Liver (tissue), 3 donors: ENCODE data around the gene PLSCR3.

ENCODE experiments used
- ATF3 ChIP-seq: IDR thresholded peaks from 2 replicates; pipeline ENCODE4 v1.6.1; 2016; ENCODE audit warnings: antibody characterized with exemption
- CTCF ChIP-seq: fragments of 150-350 bp; IDR thresholded peaks from 2 replicates; pipeline ENCODE4 v1.5.1; 2017; ENCODE audit warnings: improper control_type of control experiment, low read depth, low read length; ENCODE audit not compliant: missing input control
- GABPA ChIP-seq, 2 donors: IDR thresholded peaks in 1 of 2; conservative IDR thresholded peaks in 1 of 2; 2 replicates each; pipeline ENCODE4 v1.6.1; 2016; ENCODE audit warnings: antibody characterized with exemption in 2 of 2, mild to moderate bottlenecking in 1 of 2, moderate library complexity in 1 of 2
- HNF4A ChIP-seq, 2 donors: conservative IDR thresholded peaks; 2 replicates each; pipeline ENCODE4 v1.6.1; 2016; ENCODE audit warnings: antibody characterized with exemption in 2 of 2, mild to moderate bottlenecking in 2 of 2
- HNF4G ChIP-seq: IDR thresholded peaks from 2 replicates; pipeline ENCODE4 v1.6.1; 2016; ENCODE audit warnings: antibody characterized with exemption
- MAX ChIP-seq: IDR thresholded peaks from 2 replicates; pipeline ENCODE4 v1.6.1; 2016; ENCODE audit warnings: antibody characterized with exemption
- NR2F2 ChIP-seq: IDR thresholded peaks from 2 replicates; pipeline ENCODE4 v1.6.1; 2016; ENCODE audit warnings: antibody characterized with exemption
- RAD21 ChIP-seq, 2 donors: IDR thresholded peaks; 2 replicates each; pipeline ENCODE4 v1.6.1; 2016; ENCODE audit warnings: antibody characterized with exemption in 2 of 2, mild to moderate bottlenecking in 2 of 2
- REST ChIP-seq: IDR thresholded peaks from 2 replicates; pipeline ENCODE4 v1.6.1; 2016; ENCODE audit warnings: antibody characterized with exemption, mild to moderate bottlenecking
- SP1 ChIP-seq: IDR thresholded peaks from 2 replicates; pipeline ENCODE4 v1.6.1; 2018; ENCODE audit warnings: antibody characterized with exemption, mild to moderate bottlenecking
- TAF1 ChIP-seq: conservative IDR thresholded peaks from 2 replicates; pipeline ENCODE4 v1.6.1; 2016; ENCODE audit warnings: antibody characterized with exemption, mild to moderate bottlenecking
- YY1 ChIP-seq: IDR thresholded peaks from 2 replicates; pipeline ENCODE4 v1.6.1; 2016; ENCODE audit warnings: antibody characterized with exemption, mild to moderate bottlenecking
- donor health status: healthy.
- donor health status: healthy.

- TF ChIP-seq CTCF, result no peak
- TF ChIP-seq NR2F2, result no peak
- no peak for TF ChIP-seq HNF4A (conservative IDR thresholded peaks at IDR 0.05)
- no peak for TF ChIP-seq SP1
- TF ChIP-seq ATF3, result no peak
- TF ChIP-seq RAD21 (IDR thresholded peaks at IDR 0.05), result no peak
- no peak for TF ChIP-seq HNF4G
- no peak for TF ChIP-seq REST
- TF ChIP-seq TAF1, result no peak
- TF ChIP-seq YY1, result no peak
- no peak for TF ChIP-seq MAX
- TF ChIP-seq GABPA (IDR thresholded peaks at IDR 0.05 in 1 of 2, conservative IDR thresholded peaks at IDR 0.05 in 1 of 2), result no peak
Observed at GRCh38 chr17:7409716-7410115, 15.4 kb upstream of the PLSCR3 start.
